ENCODE data around the gene EXOC6B.

Gene EXOC6B

DNA sequence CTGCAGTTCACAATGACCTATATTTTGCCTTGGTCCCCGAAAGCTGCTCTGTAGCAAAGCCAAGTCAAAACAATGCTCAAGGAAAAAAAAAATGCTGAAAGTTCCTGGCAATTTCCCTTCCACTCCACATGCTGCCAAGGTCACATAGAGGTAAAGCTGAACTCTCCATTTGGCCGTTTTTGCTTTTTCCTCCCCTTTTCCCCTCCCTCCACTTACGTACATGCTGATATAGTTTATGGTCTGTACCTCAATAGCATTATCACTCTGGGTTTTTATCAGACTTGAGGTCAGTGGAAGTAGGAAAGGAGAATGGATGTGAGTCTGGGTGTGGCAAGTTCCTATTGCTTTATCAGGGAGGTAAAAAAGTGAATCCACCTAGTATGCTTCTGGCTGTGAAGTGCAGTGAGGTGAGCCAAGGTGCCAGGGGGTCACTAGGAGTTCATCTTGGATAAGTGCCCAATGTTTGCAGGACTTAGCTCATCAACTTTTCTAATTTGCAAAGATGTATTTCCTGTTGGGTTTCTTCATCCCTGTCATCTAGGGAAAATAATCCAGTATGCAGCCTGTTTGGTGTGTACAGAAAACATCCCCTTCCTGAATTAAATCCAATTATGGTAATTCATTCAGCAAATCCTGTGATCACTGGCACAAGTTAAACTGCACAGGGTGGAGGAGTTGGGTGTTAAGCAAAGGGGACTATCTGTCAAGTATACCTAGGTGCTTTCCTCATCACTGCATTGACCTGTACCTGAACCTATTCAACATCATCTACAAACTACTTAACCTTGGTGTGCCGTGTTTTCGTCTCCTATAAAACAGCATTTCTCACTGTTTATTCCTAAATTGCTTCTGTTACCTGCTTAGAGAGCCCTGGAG, 553.8 kb downstream of the EXOC6B start:
- Histone ChIP-seq H3K4me1 (ENCODE audit: control insufficient read depth, insufficient read depth, low read length) (peaks cover 25% of the 10 kb centered on the region), H3K9me3 (ENCODE audit: control insufficient read depth, insufficient read depth, low read depth, low read length) (no peaks in the 10 kb centered on the region), H3K36me3 (ENCODE audit: control insufficient read depth in 2 of 2, insufficient read depth in 1 of 2, low read length in 2 of 2) (no peaks in the 10 kb centered on the region), H3K27ac (ENCODE audit: extremely low read depth, low read depth, low read length) (no peak overlapping the region), H3K4me3 (ENCODE audit: low read depth, low read length) (no peak overlapping the region)
- ChIA-PET POLR2A (no interaction called here), CTCF (no interaction called here)
- TF ChIP-seq ZNF654 (tag by site-specific recombination; IDR thresholded peaks at IDR 0.05; ENCODE audit: low read depth) (no peak), ZNF121 (tag by site-specific recombination; IDR thresholded peaks at IDR 0.05) (no peak), SCRT1 (tag by site-specific recombination; IDR thresholded peaks at IDR 0.05; ENCODE audit: borderline replicate concordance) (no peak), ZNF777 (tag by site-specific recombination; IDR thresholded peaks at IDR 0.05; ENCODE audit: borderline replicate concordance) (no peak), ZNF701 (tag by site-specific recombination; IDR thresholded peaks at IDR 0.05) (no peak), ZNF473 (tag by site-specific recombination; IDR thresholded peaks at IDR 0.05) (no peak), ZNF558 (tag by site-specific recombination; IDR thresholded peaks at IDR 0.05) (no peak), ZNF544 (tag by site-specific recombination; IDR thresholded peaks at IDR 0.05) (no peak), ZBTB20 (tag by site-specific recombination; IDR thresholded peaks at IDR 0.05) (no peak)

- Histone ChIP-seq H3K27ac (ENCODE audit: extremely low read depth, low read depth, low read length) (no peak overlapping the region), H3K4me3 (ENCODE audit: low read depth, low read length) (no peak overlapping the region), H3K9me3 (ENCODE audit: control insufficient read depth, insufficient read depth, low read depth, low read length) (no peaks in the 10 kb centered on the region), H3K36me3 (ENCODE audit: control insufficient read depth in 2 of 2, insufficient read depth in 1 of 2, low read length in 2 of 2) (no peaks in the 10 kb centered on the region), H3K4me1 (ENCODE audit: control insufficient read depth, insufficient read depth, low read length) (peaks cover 18% of the 10 kb centered on the region)
- no peak for TF ChIP-seq HOXC10 (CRISPR knock-in tag; IDR thresholded peaks at IDR 0.05)
- 0 out of 2 replicates have a peak, but pooled peaks have one; percentile 5 for TF ChIP-seq PRDM1 (tag by site-specific recombination; IDR thresholded peaks at IDR 0.05)
- ChIA-PET CTCF (no interaction called here), POLR2A (no interaction called here)
These were observed 554.6 kb downstream of the EXOC6B start for GRCh38 chr2:72271276-72271614.

DNA sequence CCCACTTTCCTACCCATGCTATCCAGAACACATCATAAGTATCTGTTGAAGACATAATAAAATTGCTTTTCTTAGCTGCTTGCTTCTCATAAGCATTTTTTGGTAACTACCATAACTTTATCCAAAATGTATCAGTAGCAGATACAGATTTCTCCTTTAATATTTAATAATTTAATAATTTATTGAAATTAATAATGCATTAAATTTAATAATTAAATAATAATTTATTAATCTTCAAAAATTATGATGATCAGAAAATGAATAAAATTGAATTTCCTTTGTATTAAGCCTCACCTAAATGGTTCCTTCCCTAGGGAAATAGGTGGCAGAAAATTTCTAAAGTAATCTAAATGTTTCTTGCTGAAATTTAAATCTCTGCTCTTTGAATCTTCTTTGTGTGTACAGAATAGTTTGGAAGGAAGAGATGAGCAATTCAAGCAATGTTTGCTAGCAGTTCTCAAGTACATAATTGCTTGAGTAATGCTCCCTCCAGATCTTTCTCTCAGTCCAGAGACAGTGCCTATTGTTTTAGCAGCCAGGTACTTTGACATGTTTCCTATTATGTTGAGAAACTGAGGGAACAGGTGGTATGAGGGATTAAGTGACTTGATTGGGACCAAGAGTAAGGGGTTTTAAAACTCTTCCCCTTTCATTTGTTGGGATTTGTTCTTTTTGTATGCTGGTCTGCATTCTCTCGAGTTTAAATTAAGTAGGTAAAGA, 555.1 kb downstream of the EXOC6B start:
- ChIA-PET CTCF (no interaction called here), POLR2A (no interaction called here)
- H3K36me3 ChIP-seq (ENCODE audit: control insufficient read depth in 2 of 2, insufficient read depth in 1 of 2, low read length in 2 of 2) = no peaks in the 10 kb centered on the region
- H3K4me1 ChIP-seq (ENCODE audit: control insufficient read depth, insufficient read depth, low read length) = peaks cover 15% of the 10 kb centered on the region
- no peaks in the 10 kb centered on the region for H3K9me3 ChIP-seq (ENCODE audit: control insufficient read depth, insufficient read depth, low read depth, low read length)
- no peak for TF ChIP-seq ZBTB7A (tag by site-specific recombination; IDR thresholded peaks at IDR 0.05; ENCODE audit: low read depth)
- H3K27ac ChIP-seq (ENCODE audit: extremely low read depth, low read depth, low read length) = no peak overlapping the region
- H3K4me3 ChIP-seq (ENCODE audit: low read depth, low read length) = no peak overlapping the region

DNA sequence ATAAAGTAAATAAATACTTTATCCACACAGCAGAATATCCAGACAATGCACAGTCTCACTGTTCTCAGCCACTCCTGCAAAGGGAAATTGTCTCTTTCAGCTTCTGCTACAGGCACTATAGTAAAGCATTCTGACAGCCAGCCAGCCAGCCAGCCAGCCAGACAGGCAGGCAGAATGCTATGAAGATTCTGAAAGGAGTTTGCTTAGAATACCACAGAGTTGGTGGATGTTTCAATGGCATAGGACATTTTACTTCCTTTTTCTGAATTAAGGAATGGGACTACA, 562.1 kb downstream of the EXOC6B start:
- peaks cover 13% of the 10 kb centered on the region; the same call in 1 of the 2 replicates for H3K4me1 ChIP-seq (ENCODE audit: control insufficient read depth, insufficient read depth, low read length)
- CTCF ChIA-PET = no interaction called here
- POLR2A ChIA-PET = no interaction called here
- TF ChIP-seq ZNF660 (tag by site-specific recombination; IDR thresholded peaks at IDR 0.05) = no peak
- TF ChIP-seq ZNF202 (tag by site-specific recombination; IDR thresholded peaks at IDR 0.05; ENCODE audit: borderline replicate concordance) = no peak
- TF ChIP-seq KLF10 (tag by site-specific recombination; IDR thresholded peaks at IDR 0.05) = no peak
- TF ChIP-seq ZNF76 (tag by site-specific recombination; IDR thresholded peaks at IDR 0.05; ENCODE audit: borderline replicate concordance, low read depth) = no peak
- TF ChIP-seq ZNF600 (tag by site-specific recombination; IDR thresholded peaks at IDR 0.05) = no peak
- no peak for TF ChIP-seq HOXC10 (CRISPR knock-in tag; IDR thresholded peaks at IDR 0.05)
- no peak for TF ChIP-seq ZNF157 (tag by site-specific recombination; IDR thresholded peaks at IDR 0.05)
- TF ChIP-seq ZNF112 (tag by site-specific recombination; IDR thresholded peaks at IDR 0.05) = no peak
- H3K9me3 ChIP-seq (ENCODE audit: control insufficient read depth, insufficient read depth, low read depth, low read length) = no peaks in the 10 kb centered on the region
- no peak overlapping the region for H3K4me3 ChIP-seq (ENCODE audit: low read depth, low read length)
- H3K27ac ChIP-seq (ENCODE audit: extremely low read depth, low read depth, low read length) = no peak overlapping the region
- no peaks in the 10 kb centered on the region for H3K36me3 ChIP-seq (ENCODE audit: control insufficient read depth in 2 of 2, insufficient read depth in 1 of 2, low read length in 2 of 2)
